Hindlimb muscle (tissue), 1 donor: ENCODE measurements around the gene ARPC5L. TPM values are rescaled to one million over a fixed set of nuclear protein-coding genes. Genes with fewer than 3 reads are reported as not detected.
"Not testable (repeated sequence)": the region's sequence is repeated elsewhere in the genome, so short reads cannot be mapped to it uniquely, and the experiment has no call there.

ENCODE experiments used
- DNase-seq: peaks from one replicate; pipeline ENCODE4 v3.0.0-alpha.2; 2013
- polyA plus RNA-seq: library from polyadenylated mRNA; unstranded; fragments of 120-200 nt; gene quantifications from one replicate; pipeline ENCODE4 v1.2.1, GENCODE V29; 2013; ENCODE audit not compliant: insufficient read length

ARPC5L gene
- polyA plus RNA-seq, 1 donor: 28.2 TPM

- no peak for DNase-seq
These were observed 20.7 kb upstream of the ARPC5L start for GRCh38 chr9:124841075-124841821.

- no peak for DNase-seq
These were observed 18.4 kb upstream of the ARPC5L start for GRCh38 chr9:124843456-124844034.

- DNase-seq: no peak
These were observed 17.6 kb upstream of the ARPC5L start for GRCh38 chr9:124844291-124844690.

GRCh38 chr9:124846467-124846866 lies 15.5 kb upstream of the ARPC5L start:
- DNase-seq: not testable (repeated sequence)

GRCh38 chr9:124846969-124847368 lies 15.0 kb upstream of the ARPC5L start:
- DNase-seq: no peak

GRCh38 chr9:124849801-124850200 lies 12.1 kb upstream of the ARPC5L start:
- no peak for DNase-seq

GRCh38 chr9:124852121-124852828 lies 9.7 kb upstream of the ARPC5L start:
- no peak for DNase-seq

- DNase-seq: peak; percentile 77
These were observed 8.9 kb upstream of the ARPC5L start, which contains the start of gene WDR38 for GRCh38 chr9:124852829-124853531. Gene WDR38 (plus strand): TSS chr9:124853460. CDS start chr9:124853532, 72 bp downstream.

GRCh38 chr9:124853605-124854143 lies 8.3 kb upstream of the ARPC5L start:
- no peak for DNase-seq

GRCh38 chr9:124854161-124854560 lies 7.8 kb upstream of the ARPC5L start:
- no peak for DNase-seq

- no peak for DNase-seq
These were observed 7.1 kb upstream of the ARPC5L start for GRCh38 chr9:124854822-124855221.

GRCh38 chr9:124855566-124855943 lies 6.4 kb upstream of the ARPC5L start:
- no peak for DNase-seq

- DNase-seq: no peak
These were observed 5.8 kb upstream of the ARPC5L start for GRCh38 chr9:124855944-124856765.

- DNase-seq: no peak
These were observed 4.3 kb upstream of the ARPC5L start for GRCh38 chr9:124857533-124858162.

- DNase-seq: no peak
These were observed 3.4 kb upstream of the ARPC5L start for GRCh38 chr9:124858330-124859046.

- DNase-seq: no peak
These were observed 1.9 kb upstream of the ARPC5L start for GRCh38 chr9:124859803-124860581.

- DNase-seq: no peak
These were observed 1.2 kb upstream of the ARPC5L start for GRCh38 chr9:124860582-124861341.

- DNase-seq: no peak
These were observed 1.5 kb downstream of the ARPC5L start for GRCh38 chr9:124863371-124863871.
